SK-N-DZ (cell line): Measurements from ENCODE around the gene RSBN1L.
"Not testable (repeated sequence)": the region's sequence is repeated elsewhere in the genome, so short reads cannot be mapped to it uniquely, and the experiment has no call there.

ENCODE experiments used
- DNase-seq: peaks from one replicate; pipeline ENCODE4 v3.0.0-alpha.2; 2015; ENCODE audit warnings: low spot score

Gene RSBN1L

GRCh38 chr7:77687747-77688144, 8.5 kb upstream of the RSBN1L start:
- DNase-seq, result no peak

DNA sequence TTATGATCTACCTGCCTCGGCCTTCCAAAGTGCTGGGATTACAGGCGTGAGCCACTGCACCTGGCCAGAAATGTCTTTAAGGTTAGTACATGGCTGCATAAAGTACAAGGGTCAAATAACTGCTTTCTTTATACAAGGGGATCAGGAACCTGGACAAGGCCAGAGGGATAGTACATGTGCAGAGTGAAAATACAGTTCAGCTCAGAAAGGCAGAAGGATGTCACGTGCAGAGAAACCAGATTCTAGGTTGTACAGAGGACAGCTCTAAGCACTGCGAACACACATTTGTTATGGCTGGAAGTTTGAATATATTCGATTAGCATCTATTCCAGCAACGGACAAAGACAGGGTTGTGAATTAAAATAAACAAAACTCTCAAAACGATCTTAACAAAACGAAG, 6.0 kb upstream of the RSBN1L start:
- DNase-seq, result no peak

DNA sequence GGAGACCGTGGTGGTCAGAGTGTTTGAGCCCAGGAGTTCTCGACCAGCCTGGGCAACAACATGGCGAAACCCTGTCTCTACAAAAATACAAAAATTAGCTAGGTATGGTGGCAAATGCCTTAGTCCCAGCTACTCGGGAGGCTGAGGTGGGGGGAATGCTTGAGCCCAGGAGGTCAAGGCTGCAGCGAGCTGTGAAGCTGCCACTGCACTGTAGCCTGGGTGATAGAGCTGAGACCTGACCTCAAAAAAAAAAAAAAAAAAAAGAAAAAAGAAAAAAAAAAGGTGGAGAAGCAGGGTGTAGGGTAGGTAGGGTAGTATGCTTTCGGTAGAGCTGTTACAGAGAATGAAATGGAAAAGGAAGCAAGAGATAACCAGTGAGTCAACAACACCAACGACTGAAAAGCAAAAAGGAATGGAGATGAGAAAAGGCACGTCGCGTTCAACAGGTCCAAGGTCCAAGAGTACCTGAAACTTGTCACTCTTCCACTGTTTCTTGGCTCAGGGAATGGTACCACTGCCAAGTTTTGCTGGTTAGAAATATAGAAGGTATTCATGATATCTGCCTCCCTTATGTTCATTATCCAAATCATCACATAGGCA, 4.3 kb upstream of the RSBN1L start:
- no peak for DNase-seq

GRCh38 chr7:77693830-77694583, 2.3 kb upstream of the RSBN1L start:
- no peak for DNase-seq

GRCh38 chr7:77696643-77697534, 630 bp downstream of the RSBN1L start:
- DNase-seq, result peak; percentile 62

DNA sequence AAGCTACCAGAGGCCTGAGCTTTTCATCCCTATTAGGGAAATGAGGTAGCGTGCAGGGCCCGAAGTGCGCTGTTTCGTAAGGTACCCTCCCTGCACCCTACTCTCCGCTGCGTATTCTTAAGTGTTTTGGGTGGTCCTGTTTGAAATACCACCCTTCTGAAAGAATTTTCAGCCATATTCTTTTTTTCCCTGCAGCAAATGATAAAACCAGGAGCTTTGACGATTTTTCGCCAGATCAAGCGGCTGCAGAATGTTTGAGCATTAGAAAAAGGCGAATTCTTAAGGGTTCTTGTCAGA, 1.2 kb downstream of the RSBN1L start:
- DNase-seq, result no peak

GRCh38 chr7:77698042-77698625, 1.9 kb downstream of the RSBN1L start:
- no peak for DNase-seq

DNA sequence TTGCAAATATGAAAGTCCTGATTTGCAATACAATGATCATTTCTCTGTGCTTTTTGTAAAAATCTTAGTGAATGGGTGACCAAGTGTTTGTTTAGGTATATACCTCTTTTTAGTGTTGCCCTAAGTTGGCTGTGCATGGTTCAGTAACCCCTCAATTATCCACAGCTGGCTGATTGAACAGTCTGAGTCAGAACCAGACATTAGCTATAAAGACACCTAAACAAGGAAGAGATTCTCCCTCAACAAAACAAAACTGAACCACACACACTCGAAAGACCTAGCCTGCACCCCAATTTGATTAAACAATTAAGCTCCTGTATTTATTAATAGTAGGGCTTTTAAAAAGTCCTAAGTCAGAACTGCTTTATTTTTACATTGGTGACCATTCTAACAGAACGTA, 2.8 kb downstream of the RSBN1L start:
- no peak for DNase-seq

DNA sequence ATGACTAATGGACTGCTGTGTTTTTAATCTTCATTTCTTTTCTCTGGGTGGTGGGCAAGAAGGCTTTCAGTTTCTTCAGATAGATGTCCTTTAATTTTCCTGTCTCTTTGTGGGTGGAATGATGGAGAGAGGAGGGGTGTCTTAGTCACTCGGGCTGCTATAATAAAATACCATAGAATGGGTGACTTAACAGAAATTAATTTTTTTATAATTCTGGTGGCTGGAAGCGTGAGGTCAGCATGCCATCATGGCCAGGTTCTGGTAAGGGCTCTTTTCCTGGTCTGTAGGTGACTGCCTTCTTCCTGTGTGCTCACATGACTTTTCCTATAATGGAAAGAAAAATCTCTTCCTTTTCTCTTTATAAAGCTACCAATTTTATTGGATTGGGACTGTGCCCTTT, 6.3 kb downstream of the RSBN1L start:
- DNase-seq, result no peak

DNA sequence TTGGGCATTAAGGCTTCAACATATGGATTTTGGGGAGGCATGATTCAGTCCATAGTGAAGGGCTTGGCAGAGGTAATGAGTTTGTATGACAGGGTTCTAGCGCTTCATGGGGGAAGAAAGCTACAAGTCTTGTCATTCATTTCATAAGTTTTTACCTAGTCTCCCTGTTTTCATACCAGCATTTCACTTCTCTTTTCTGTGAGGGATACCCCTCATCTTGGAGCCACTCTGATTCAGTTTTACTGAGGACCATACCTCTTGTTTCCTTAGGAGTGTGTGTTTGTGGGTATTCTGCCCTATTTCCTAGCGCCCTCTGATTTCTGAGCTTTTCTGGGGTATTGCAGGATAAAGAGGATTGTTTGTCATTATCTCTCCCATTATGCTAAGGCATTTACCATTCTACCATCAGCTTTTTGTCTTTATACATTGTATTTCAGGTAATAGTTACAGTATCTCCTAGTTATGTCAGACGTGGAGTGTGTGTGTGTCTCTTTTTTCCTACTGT, 6.8 kb downstream of the RSBN1L start:
- DNase-seq, result no peak

DNA sequence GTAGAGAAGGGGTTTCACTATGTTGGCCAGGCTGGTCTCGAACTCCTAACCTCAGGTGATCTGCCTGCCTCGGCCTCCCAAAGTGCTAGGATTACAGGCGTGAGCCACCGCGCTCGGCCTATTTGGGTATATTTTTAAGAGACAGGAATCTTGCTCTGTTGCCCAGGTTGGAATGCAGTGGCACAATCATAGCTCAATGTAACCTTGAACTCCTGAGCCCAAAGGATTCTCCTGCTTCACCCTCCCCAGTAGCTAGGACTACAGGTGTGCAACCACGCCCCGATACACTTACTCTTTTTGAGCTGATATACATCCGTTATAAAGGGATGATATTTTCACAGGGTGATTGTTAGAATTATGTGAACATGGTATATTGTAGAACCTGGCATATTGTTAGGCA, 7.4 kb downstream of the RSBN1L start:
- not testable (repeated sequence) for DNase-seq

- no peak for DNase-seq
Measured at GRCh38 chr7:77707504-77707992, 11.3 kb downstream of the RSBN1L start.

DNA sequence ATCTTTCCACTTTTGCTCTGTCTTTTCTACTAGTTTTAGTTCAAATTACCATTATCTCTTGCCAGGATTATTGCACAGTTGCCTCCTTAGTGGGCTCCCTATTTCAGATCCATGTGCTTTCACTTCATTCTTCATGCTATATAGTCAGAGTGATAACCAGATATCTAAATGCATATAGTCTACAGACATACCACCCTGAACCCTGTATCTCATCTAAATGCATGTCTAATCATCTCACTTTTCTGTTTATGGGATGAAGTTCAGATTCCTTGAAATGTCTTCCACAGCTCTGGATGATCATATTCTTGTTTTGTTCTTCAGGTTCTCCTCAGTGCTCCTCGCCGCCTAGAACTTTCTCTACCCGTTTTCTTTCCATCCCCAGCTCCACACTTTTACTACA, 13.8 kb downstream of the RSBN1L start:
- no peak for DNase-seq

DNA sequence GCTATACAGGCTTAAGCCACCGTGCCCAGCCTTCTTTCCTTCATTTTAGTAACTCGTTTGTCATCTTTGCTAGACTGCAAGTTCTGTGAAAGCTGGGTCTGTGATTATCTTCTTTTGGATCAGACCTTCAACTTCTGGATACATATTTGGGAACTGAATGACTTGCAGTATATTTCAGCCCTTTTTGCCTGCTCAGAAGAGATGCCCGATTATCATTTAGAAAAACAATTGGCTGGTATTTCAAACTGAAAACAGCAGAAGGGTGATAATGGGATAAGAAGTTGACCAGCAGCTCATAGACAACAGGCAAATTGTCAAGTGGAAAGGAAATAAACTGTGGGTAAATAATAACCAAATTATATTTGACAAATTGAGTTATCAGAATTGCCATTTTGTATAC, 14.6 kb downstream of the RSBN1L start:
- no peak for DNase-seq

- peak; percentile 71 for DNase-seq
Measured at GRCh38 chr7:77714195-77714594, 17.9 kb downstream of the RSBN1L start.

- not testable (repeated sequence) for DNase-seq
Measured at GRCh38 chr7:77714931-77715330, 18.7 kb downstream of the RSBN1L start.

DNA sequence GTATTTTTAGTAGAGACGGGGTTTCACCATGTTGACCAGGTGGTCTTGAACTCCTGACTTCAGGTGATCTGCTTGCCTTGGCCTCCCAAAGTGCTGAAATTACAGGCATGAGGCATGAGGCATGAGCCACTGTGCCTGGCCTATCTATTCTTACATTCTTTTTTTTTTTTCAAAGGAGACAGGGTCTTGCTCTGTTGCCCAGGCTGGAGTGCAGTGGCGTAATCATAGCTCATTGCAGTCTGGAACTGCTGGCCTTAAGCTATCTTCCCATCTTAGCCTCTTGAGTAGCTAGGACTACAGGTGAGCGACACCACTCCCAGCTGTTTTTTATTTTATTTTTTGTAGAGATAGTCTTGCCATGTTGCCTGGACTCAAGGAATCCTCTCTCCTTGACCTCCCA, 20.5 kb downstream of the RSBN1L start:
- DNase-seq, result no peak

GRCh38 chr7:77717566-77717965, 21.3 kb downstream of the RSBN1L start:
- DNase-seq, result not testable (repeated sequence)

DNA sequence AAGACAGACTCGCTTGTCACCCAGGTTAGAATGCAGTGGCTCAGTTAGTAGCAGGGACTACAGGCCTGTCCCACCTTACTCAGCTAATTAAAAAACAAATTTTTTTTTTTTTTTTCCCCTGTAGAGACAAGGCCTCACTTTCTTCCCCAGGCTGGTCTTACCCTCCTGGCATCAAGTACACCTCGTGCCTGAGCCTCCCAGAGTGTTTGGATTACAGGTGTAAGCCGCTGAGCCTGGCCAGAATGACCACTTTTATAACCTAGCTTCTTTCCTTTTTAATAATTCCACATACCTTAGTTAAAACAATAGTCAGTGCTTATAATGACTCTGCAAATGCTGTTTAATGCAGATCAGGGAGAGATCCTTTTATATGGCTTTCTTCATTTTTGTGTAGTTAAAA, 31.3 kb downstream of the RSBN1L start:
- no peak for DNase-seq

DNA sequence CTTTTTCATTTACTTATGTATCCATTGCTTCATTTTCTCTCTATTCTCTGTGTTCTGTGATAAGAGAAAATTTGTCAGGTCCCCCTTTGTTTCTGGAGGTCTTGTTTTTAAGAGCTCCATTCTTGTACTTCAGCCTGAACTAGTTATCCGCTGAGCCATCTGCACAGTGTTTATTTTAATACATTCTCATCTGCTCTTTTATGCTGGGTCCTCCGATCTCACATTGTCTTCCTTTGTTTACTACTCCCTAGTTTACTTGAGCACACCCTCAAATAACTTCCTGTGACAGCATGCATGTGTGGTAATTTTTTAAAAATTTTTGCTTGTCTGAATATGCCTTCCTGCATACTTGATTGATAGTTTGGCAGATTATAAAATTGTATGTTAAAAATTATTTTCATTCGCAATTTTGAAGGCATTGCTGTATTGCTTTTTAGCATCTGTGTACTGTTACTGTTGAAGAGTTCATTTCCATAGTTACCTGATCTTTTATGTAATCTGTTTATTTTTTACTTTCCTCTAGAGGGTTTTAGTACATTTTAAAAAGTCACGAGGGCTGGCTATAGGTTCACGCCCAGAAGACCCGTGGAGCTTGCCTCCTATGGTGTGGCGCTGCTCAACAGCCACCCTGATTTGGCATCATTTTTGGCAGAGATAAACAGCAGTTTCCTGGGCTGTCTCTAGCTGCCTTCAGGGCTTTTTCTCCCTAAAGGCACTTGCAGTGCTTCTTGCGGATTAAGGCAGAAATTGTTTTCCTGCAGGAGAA, 31.9 kb downstream of the RSBN1L start:
- no peak for DNase-seq
